Right lobe of liver (tissue), 4 donors: ENCODE results near the gene CCDC127.
"Not testable (repeated sequence)": the region's sequence is repeated elsewhere in the genome, so short reads cannot be mapped to it uniquely, and the experiment has no call there.

Experiments used
- POLR2A ChIP-seq: fragments of 450-650 bp; IDR thresholded peaks from one replicate; pipeline ENCODE4 v1.6.1; 2017; ENCODE audit warnings: antibody characterized with exemption, mild to moderate bottlenecking
- TF ChIP-seq, protein P1 (sequence below), 4 donors: fragments of 200-600 bp in 3 of 4; fragments of 450-650 bp in 1 of 4; IDR thresholded peaks; one replicate each; pipeline versions ENCODE4 v1.5.1 to v1.8.0; 2016 to 2022; ENCODE audit warnings: antibody characterized with exemption in 4 of 4, mild to moderate bottlenecking in 2 of 4
- donor health status: DM: no; HTN: no; CAD: no.
- donor health status: DM: no; HTN: no; CAD: no.
- donor health status: DM: no; HTN: yes; CAD: no.

DNA sequence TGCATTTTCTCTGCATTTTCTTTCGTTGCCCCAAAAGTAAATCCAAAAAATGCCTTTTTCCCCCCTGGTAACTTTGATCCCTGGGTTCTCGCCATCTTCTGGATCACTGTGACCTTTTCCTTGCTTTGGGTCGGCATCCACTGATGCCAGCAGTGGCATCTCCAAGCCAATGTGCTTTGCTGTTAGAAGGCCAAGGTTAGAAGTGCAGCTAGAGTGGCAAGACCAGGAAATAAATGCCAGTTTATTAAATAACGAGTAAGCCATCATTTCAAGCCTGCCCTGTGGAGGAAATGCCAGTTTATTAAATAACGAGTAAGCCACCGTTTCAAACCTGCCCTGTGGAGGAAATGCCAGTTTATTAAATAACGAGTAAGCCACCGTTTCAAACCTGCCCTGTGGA is 33.6 kb upstream of the CCDC127 start:
- TF ChIP-seq, protein P1, sequence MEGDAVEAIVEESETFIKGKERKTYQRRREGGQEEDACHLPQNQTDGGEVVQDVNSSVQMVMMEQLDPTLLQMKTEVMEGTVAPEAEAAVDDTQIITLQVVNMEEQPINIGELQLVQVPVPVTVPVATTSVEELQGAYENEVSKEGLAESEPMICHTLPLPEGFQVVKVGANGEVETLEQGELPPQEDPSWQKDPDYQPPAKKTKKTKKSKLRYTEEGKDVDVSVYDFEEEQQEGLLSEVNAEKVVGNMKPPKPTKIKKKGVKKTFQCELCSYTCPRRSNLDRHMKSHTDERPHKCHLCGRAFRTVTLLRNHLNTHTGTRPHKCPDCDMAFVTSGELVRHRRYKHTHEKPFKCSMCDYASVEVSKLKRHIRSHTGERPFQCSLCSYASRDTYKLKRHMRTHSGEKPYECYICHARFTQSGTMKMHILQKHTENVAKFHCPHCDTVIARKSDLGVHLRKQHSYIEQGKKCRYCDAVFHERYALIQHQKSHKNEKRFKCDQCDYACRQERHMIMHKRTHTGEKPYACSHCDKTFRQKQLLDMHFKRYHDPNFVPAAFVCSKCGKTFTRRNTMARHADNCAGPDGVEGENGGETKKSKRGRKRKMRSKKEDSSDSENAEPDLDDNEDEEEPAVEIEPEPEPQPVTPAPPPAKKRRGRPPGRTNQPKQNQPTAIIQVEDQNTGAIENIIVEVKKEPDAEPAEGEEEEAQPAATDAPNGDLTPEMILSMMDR (IDR thresholded peaks at IDR 0.05): not testable (repeated sequence)
- TF ChIP-seq POLR2A: not testable (repeated sequence)
